CD4-positive, alpha-beta T cell treated with Interleukin-15 for 1 hour (primary cell): ENCODE results near the gene NCAM2.
"Not testable (repeated sequence)": the region's sequence is repeated elsewhere in the genome, so short reads cannot be mapped to it uniquely, and the experiment has no call there.

Source experiments
- DNase-seq: peaks from one replicate; pipeline ENCODE4 v3.0.0-alpha.2; 2020

Gene NCAM2

GRCh38 chr21:21111309-21111920 is 113.2 kb downstream of the NCAM2 start:
- no peak for DNase-seq

GRCh38 chr21:21114461-21114860 is 116.3 kb downstream of the NCAM2 start:
- no peak for DNase-seq

- no peak for DNase-seq
These were observed 120.9 kb downstream of the NCAM2 start for GRCh38 chr21:21119091-21119490.

GRCh38 chr21:21122680-21123079 is 124.5 kb downstream of the NCAM2 start:
- DNase-seq = no peak

- no peak for DNase-seq
These were observed 134.2 kb downstream of the NCAM2 start for GRCh38 chr21:21132390-21132789.

GRCh38 chr21:21137986-21138385 is 139.8 kb downstream of the NCAM2 start:
- DNase-seq = no peak

- no peak for DNase-seq
These were observed 148.6 kb downstream of the NCAM2 start for GRCh38 chr21:21146587-21147373.

- no peak for DNase-seq
These were observed 149.2 kb downstream of the NCAM2 start for GRCh38 chr21:21147374-21147745.

- no peak for DNase-seq
These were observed 149.8 kb downstream of the NCAM2 start for GRCh38 chr21:21148009-21148408.

- no peak for DNase-seq
These were observed 150.3 kb downstream of the NCAM2 start for GRCh38 chr21:21148514-21148913.

- DNase-seq = not testable (repeated sequence)
These were observed 151.2 kb downstream of the NCAM2 start for GRCh38 chr21:21149445-21149844.

- no peak for DNase-seq
These were observed 153.0 kb downstream of the NCAM2 start for GRCh38 chr21:21151231-21151630.

GRCh38 chr21:21156397-21156796 is 158.2 kb downstream of the NCAM2 start:
- DNase-seq = no peak

- no peak for DNase-seq
These were observed 158.7 kb downstream of the NCAM2 start for GRCh38 chr21:21156957-21157356.

GRCh38 chr21:21158376-21158918 is 160.2 kb downstream of the NCAM2 start:
- DNase-seq = no peak

GRCh38 chr21:21159253-21159899 is 161.2 kb downstream of the NCAM2 start:
- no peak for DNase-seq

GRCh38 chr21:21162786-21163185 is 164.6 kb downstream of the NCAM2 start:
- no peak for DNase-seq

- no peak for DNase-seq
These were observed 165.7 kb downstream of the NCAM2 start for GRCh38 chr21:21163904-21164303.

GRCh38 chr21:21165063-21165645 is 166.9 kb downstream of the NCAM2 start:
- DNase-seq = no peak

GRCh38 chr21:21174676-21175075 is 176.5 kb downstream of the NCAM2 start:
- no peak for DNase-seq

GRCh38 chr21:21175798-21176334 is 177.7 kb downstream of the NCAM2 start:
- DNase-seq = no peak

- DNase-seq = no peak
These were observed 179.3 kb downstream of the NCAM2 start for GRCh38 chr21:21177353-21177986.
